H1 (cell line): Measurements from ENCODE around the gene ARHGAP8. TPM values are rescaled to one million over a fixed set of nuclear protein-coding genes. Genes with fewer than 3 reads are reported as not detected.

Experiments
- CTCF ChIA-PET: fragments of 300-600 bp; sonication (Branson Sonifier 250); formaldehyde crosslinking; loops from one replicate; lab custom pipeline; 2021; ENCODE audit not compliant: partially characterized antibody; lab: Charles Lee
- POLR2A ChIA-PET: fragments of 300-600 bp; sonication (Branson Sonifier 250); formaldehyde crosslinking; loops from one replicate; lab custom pipeline; 2021; ENCODE audit warnings: inconsistent platforms; ENCODE audit not compliant: partially characterized antibody; lab: Charles Lee
- DNase-seq, 2 experiments: peaks; one replicate each; pipeline versions ENCODE4 v3.0.0 to v3.0.0-alpha.2; 2010 to 2022; ENCODE audit warnings: low spot score in 2 of 2, low read depth in 1 of 2, mixed read lengths in 1 of 2
- FAIRE-seq: peaks from 2 replicates; lab custom pipeline; 2011; peaks lifted over from hg19 to GRCh38; lab: Jason Lieb, UNC
- H2AFZ ChIP-seq: 2 replicates; pipeline ENCODE4 v1.8.1; 2012; ENCODE audit warnings: low read length, inconsistent platforms
- H2AK5ac ChIP-seq: 2 replicates; pipeline ENCODE4 v1.6.1; 2013; ENCODE audit warnings: low read depth, low read length
- H2BK120ac ChIP-seq: replicated peaks from 2 replicates; pipeline ENCODE3; 2013; ENCODE audit warnings: low read depth, low read length, inconsistent platforms
- H2BK12ac ChIP-seq: 2 replicates; pipeline ENCODE4 v1.6.1; 2013; ENCODE audit warnings: low read depth, low read length
- H2BK15ac ChIP-seq: 2 replicates; pipeline ENCODE4 v1.6.1; 2013; ENCODE audit warnings: low read length
- H2BK20ac ChIP-seq: 2 replicates; pipeline ENCODE4 v1.6.1; 2013; ENCODE audit warnings: low read length
- H2BK5ac ChIP-seq: 2 replicates; pipeline ENCODE4 v1.6.1; 2013; ENCODE audit warnings: low read depth, low read length
- H3K14ac ChIP-seq: 2 replicates; pipeline ENCODE4 v1.6.1; 2013; ENCODE audit warnings: inconsistent platforms; ENCODE audit not compliant: insufficient read length
- H3K18ac ChIP-seq: 2 replicates; pipeline ENCODE4 v1.6.1; 2013; ENCODE audit warnings: low read length; ENCODE audit errors: extremely low read depth
- H3K23ac ChIP-seq: 2 replicates; pipeline ENCODE4 v1.6.1; 2013; ENCODE audit warnings: inconsistent platforms; ENCODE audit not compliant: insufficient read length
- H3K23me2 ChIP-seq: 2 replicates; pipeline ENCODE4 v1.6.1; 2013; ENCODE audit warnings: low read depth, low read length
- H3K27ac ChIP-seq: 2 replicates; pipeline ENCODE4 v1.6.1; 2011; ENCODE audit warnings: low read depth, low read length, inconsistent platforms
- H3K27me3 ChIP-seq, 4 experiments: replicated peaks in 1 of 4; 1 replicate in 1 of 4; 2 replicates in 3 of 4; pipeline versions ENCODE4 v1.6.1 to v1.8.1; 2011 to 2013; ENCODE audit warnings: low read length in 3 of 4, mild to moderate bottlenecking in 3 of 4, inconsistent platforms in 2 of 4, mixed read lengths in 2 of 4, moderate library complexity in 1 of 4; ENCODE audit not compliant: control insufficient read depth in 3 of 4, insufficient read depth in 3 of 4; ENCODE audit errors: extremely low read depth in 1 of 4
- H3K36me3 ChIP-seq, 4 experiments: 2 replicates each; pipeline versions ENCODE4 v1.6.1 to v1.8.1; 2011 to 2013; ENCODE audit warnings: mild to moderate bottlenecking in 4 of 4, low read length in 3 of 4, moderate library complexity in 2 of 4, control low read depth in 1 of 4, inconsistent platforms in 1 of 4; ENCODE audit not compliant: insufficient read depth in 4 of 4, control insufficient read depth in 2 of 4
- H3K4ac ChIP-seq: replicated peaks from 2 replicates; pipeline ENCODE3; 2013; ENCODE audit warnings: low read length, low read depth, mixed read lengths, inconsistent platforms; ENCODE audit not compliant: insufficient read length
- H3K4me1 ChIP-seq, 4 experiments: replicated peaks in 1 of 4; 1 replicate in 1 of 4; 2 replicates in 3 of 4; pipeline versions ENCODE4 v1.6.1 to v1.8.1; 2011 to 2013; ENCODE audit warnings: low read length in 3 of 4, inconsistent platforms in 2 of 4, mixed read lengths in 1 of 4; ENCODE audit not compliant: insufficient read depth in 4 of 4, control insufficient read depth in 3 of 4
- H3K4me2 ChIP-seq, 2 experiments: 2 replicates each; pipeline versions ENCODE4 v1.6.1 to v1.8.1; 2011 to 2013; ENCODE audit warnings: low read depth in 2 of 2, low read length in 2 of 2, control low read depth in 1 of 2, inconsistent platforms in 1 of 2, mild to moderate bottlenecking in 1 of 2; ENCODE audit not compliant: insufficient read depth in 1 of 2
- H3K4me3 ChIP-seq, 4 experiments: fragments of 200-600, 300-600 bp in 1 of 4; sonication (generic), shearing (Covaris generic), sonication (Bioruptor Twin) in 1 of 4; 2 replicates each; pipeline versions ENCODE4 v1.5.1 to v1.8.1; 2011 to 2016; ENCODE audit warnings: low read length in 4 of 4, low read depth in 3 of 4, control low read depth in 2 of 4, inconsistent platforms in 2 of 4, mild to moderate bottlenecking in 2 of 4, mixed read lengths in 1 of 4, moderate library complexity in 1 of 4; ENCODE audit not compliant: insufficient read depth in 2 of 4; ENCODE audit errors: extremely low read depth in 1 of 4
- H3K56ac ChIP-seq: replicated peaks from 2 replicates; pipeline ENCODE3; 2013; ENCODE audit warnings: low read depth, mild to moderate bottlenecking, mixed read lengths, low read length, inconsistent platforms; ENCODE audit not compliant: insufficient read length
- H3K79me1 ChIP-seq: 2 replicates; pipeline ENCODE4 v1.6.1; 2013; ENCODE audit warnings: low read depth, low read length, control low read depth
- H3K79me2 ChIP-seq, 2 experiments: 2 replicates each; pipeline versions ENCODE4 v1.6.1 to v1.8.1; 2012 to 2013; ENCODE audit warnings: low read length in 2 of 2, mild to moderate bottlenecking in 2 of 2, inconsistent platforms in 1 of 2; ENCODE audit not compliant: insufficient read depth in 2 of 2, control insufficient read depth in 1 of 2
- H3K9ac ChIP-seq, 4 experiments: replicated peaks in 1 of 4; 1 replicate in 1 of 4; 2 replicates in 3 of 4; pipeline versions ENCODE4 v1.6.1 to v1.8.1; 2011 to 2013; ENCODE audit warnings: low read depth in 3 of 4, low read length in 3 of 4, control low read depth in 2 of 4, mild to moderate bottlenecking in 2 of 4, moderate library complexity in 2 of 4, inconsistent platforms in 1 of 4; ENCODE audit errors: extremely low read depth in 1 of 4
- H3K9me3 ChIP-seq, 2 experiments: 2 replicates each; pipeline versions ENCODE4 v1.6.1 to v1.8.1; 2012 to 2013; ENCODE audit warnings: mild to moderate bottlenecking in 2 of 2, moderate library complexity in 2 of 2, control low read depth in 1 of 2, inconsistent platforms in 1 of 2, low read depth in 1 of 2, low read length in 1 of 2, mixed read lengths in 1 of 2; ENCODE audit not compliant: insufficient read depth in 2 of 2
- H4K20me1 ChIP-seq, 2 experiments: replicated peaks in 1 of 2; 2 replicates each; pipeline versions ENCODE3 to v1.8.1; 2011 to 2013; ENCODE audit warnings: inconsistent platforms in 2 of 2, low read length in 2 of 2, mild to moderate bottlenecking in 1 of 2; ENCODE audit not compliant: insufficient read depth in 2 of 2, control insufficient read depth in 1 of 2
- H4K5ac ChIP-seq: 2 replicates; pipeline ENCODE4 v1.6.1; 2013; ENCODE audit warnings: low read length, low read depth, mixed read lengths, inconsistent platforms; ENCODE audit not compliant: insufficient read length
- H4K8ac ChIP-seq: 2 replicates; pipeline ENCODE4 v1.8.0; 2013; ENCODE audit warnings: mild to moderate bottlenecking, moderate library complexity, low read length, inconsistent platforms; ENCODE audit not compliant: insufficient read depth; ENCODE audit errors: extremely low read depth
- H4K91ac ChIP-seq: replicated peaks from 2 replicates; pipeline ENCODE3; 2013; ENCODE audit warnings: low read length, mixed read lengths, inconsistent platforms; ENCODE audit not compliant: insufficient read length
- RAD21 ChIP-seq, 2 experiments: IDR thresholded peaks in 1 of 2; conservative IDR thresholded peaks in 1 of 2; 2 replicates each; pipeline ENCODE4 v1.6.1; 2011; ENCODE audit warnings: low read depth in 2 of 2, low read length in 2 of 2, improper control_type of control experiment in 1 of 2, inconsistent platforms in 1 of 2, mild to moderate bottlenecking in 1 of 2, moderate library complexity in 1 of 2
- SAP30 ChIP-seq: fragments of 300-600 bp; sonication (generic); IDR thresholded peaks from 2 replicates; pipeline ENCODE4 v1.7.1; 2012; ENCODE audit warnings: low read length, moderate library complexity, mild to moderate bottlenecking, inconsistent platforms; ENCODE audit not compliant: insufficient read depth, insufficient replicate concordance
- SP1 ChIP-seq: IDR thresholded peaks from 2 replicates; pipeline ENCODE4 v1.6.1; 2011; ENCODE audit warnings: low read depth, low read length
- WGBS, 2 experiments: shearing (Covaris generic) in 1 of 2; methylation state at CpG; one replicate each; pipeline versions ENCODE4 v1.1.6 to v1.1.7; 2013 to 2015; ENCODE audit warnings: low lambda C conversion rate in 2 of 2, mixed read lengths in 2 of 2, inconsistent platforms in 1 of 2, low coverage in 1 of 2, missing lambda C conversion rate in 1 of 2; ENCODE audit not compliant: insufficient replicate concordance in 2 of 2, insufficient coverage in 1 of 2, insufficient read length in 1 of 2; ENCODE audit errors: extremely low coverage in 1 of 2, missing lambda C conversion rate in 1 of 2; 5-methylcytosine and 5-hydroxymethylcytosine counted together
- polyA plus RNA-seq, 7 experiments: library from polyadenylated mRNA; depleted of rRNA in 3 of 7; stranded (reverse) in 5 of 7; unstranded in 2 of 7; fragments of >200 nt in 5 of 7; fragments of 200-250 nt in 2 of 7; gene quantifications; 1 replicate in 5 of 7; 2 replicates in 1 of 7; 4 replicates in 1 of 7; pipeline versions ENCODE4 v1.2.1 to v1.2.3, GENCODE V29; 2011 to 2013; ENCODE audit warnings: missing spikeins in 2 of 7, mixed read lengths in 2 of 7
- total RNA-seq: library from RNA; stranded (reverse); fragmentation: NEBNext Ultra II Directional; extraction: Animal tissue kit (Norgen Biotek cat#: 25700); gene quantifications from 2 replicates; pipeline ENCODE4 v1.2.1, GENCODE V29; 2021

ARHGAP8 gene
- total and polyA plus RNA-seq, 2 of the 8 experiments (the other 6 are each of a cell fraction or from before 2014, with no cell fraction given), result 35.6 to 47.7 TPM

DNA sequence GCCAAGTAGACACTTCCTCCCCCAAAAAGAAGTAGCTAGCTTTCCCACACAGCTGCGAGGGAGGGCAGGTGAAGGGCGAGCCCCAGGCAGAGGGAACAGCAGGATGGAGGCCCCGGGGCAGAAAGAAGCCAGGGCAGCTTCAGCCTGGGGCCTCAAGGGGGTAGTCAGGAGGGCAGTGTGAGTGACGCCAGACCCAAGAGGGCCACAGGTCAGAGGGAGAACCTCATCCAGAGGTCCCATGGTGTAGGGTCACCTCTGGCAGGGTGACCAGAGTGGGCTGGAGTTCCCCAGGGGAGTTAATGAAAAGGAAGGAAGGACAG, 41.2 kb upstream of the ARHGAP8 start:
- ChIA-PET POLR2A (no interaction called here), CTCF (interaction anchor here (0.9 to 9.8 kb wide), 4 partner anchors 10 to 30 kb away, joined by 3 to 80 read pairs (median 3); no protein-coding TSS in a partner anchor)
- no peaks in the 10 kb centered on the region for H3K23me2 ChIP-seq
- no peak overlapping the region; the same call in 1 of the 2 replicates for H3K27ac ChIP-seq
- H2BK120ac ChIP-seq, result no peak overlapping the region
- H3K79me2 ChIP-seq, result no peaks in the 10 kb centered on the region
- H2BK15ac ChIP-seq, result no peak overlapping the region
- no peak overlapping the region for H2BK12ac ChIP-seq
- no peak overlapping the region for H3K4me3 ChIP-seq
- H3K9ac ChIP-seq, result no peak overlapping the region
- H3K14ac ChIP-seq, result no peak overlapping the region
- no peak overlapping the region for H2AFZ ChIP-seq
- no peaks in the 10 kb centered on the region for H3K9me3 ChIP-seq
- WGBS, 2 experiments, result 81% methylated on average over 4 of the region's 4 CpGs; no CpG with 5 or more reads in 1 of the 2 experiments
- H3K4me1 ChIP-seq, result peaks cover 0 to 4% (median 0%) of the 10 kb centered on the region in 4 experiments; a peak in 3 of 7 replicates
- H4K91ac ChIP-seq, result peak overlapping the region; percentile 30
- H3K23ac ChIP-seq, result no peak overlapping the region
- FAIRE-seq (no peak), DNase-seq (no peak)
- no peak overlapping the region for H2AK5ac ChIP-seq
- no peaks in the 10 kb centered on the region; the same call in 1 of the 2 replicates for H3K79me1 ChIP-seq
- no peak overlapping the region for H2BK5ac ChIP-seq
- H3K4me2 ChIP-seq, result 0 out of 4 replicates have a peak overlapping the region, but pooled peaks of 1 of the 2 experiments have one; percentile 5
- no peaks in the 10 kb centered on the region for H3K36me3 ChIP-seq
- no peak overlapping the region for H4K8ac ChIP-seq
- H4K20me1 ChIP-seq, result peaks cover 4 to 7% of the 10 kb centered on the region in 2 experiments
- no peaks in the 10 kb centered on the region for H3K27me3 ChIP-seq
- no peak overlapping the region for H3K18ac ChIP-seq
- no peak overlapping the region for H4K5ac ChIP-seq
- H3K56ac ChIP-seq, result no peak overlapping the region
- H3K4ac ChIP-seq, result no peak overlapping the region
- no peak overlapping the region for H2BK20ac ChIP-seq
- TF ChIP-seq SAP30, result no peak
- TF ChIP-seq RAD21 (IDR thresholded peaks at IDR 0.05 in 1 of 2, conservative IDR thresholded peaks at IDR 0.05 in 1 of 2; ENCODE audit: low read depth in 2 of 2, low read length in 2 of 2), result no peak
- TF ChIP-seq SP1, result no peak
